Left cardiac atrium (tissue), 4 donors: ENCODE results near the gene DUSP6. TPM values are rescaled to one million over a fixed set of nuclear protein-coding genes. Genes with fewer than 3 reads are reported as not detected.

Experiments
- ATAC-seq, 2 donors: fragments of 200-7000 bp; cut with Tn5 transposase; one replicate each; pipeline ENCODE4 v1.9.1; 2020; ENCODE audit warnings: mild to moderate bottlenecking in 2 of 2, moderate library complexity in 2 of 2
- DNase-seq: peaks from one replicate; pipeline ENCODE4 v3.0.0-alpha.2; 2020
- intact Hi-C, 2 donors: fragments of 100-400 bp; cut with DNase I; formaldehyde crosslinking; loops; one replicate each; pipeline versions ENCODE4 v1.14.1 to v1.15.1; 2022 to 2023
- total RNA-seq, 2 donors: library from RNA; stranded (reverse); fragmentation: NEBNext Ultra II Directional; extraction: Animal tissue kit (Norgen Biotek cat#: 25700); gene quantifications; one replicate each; pipeline ENCODE4 v1.2.1, GENCODE V29; 2021
- donor health status: DM: no; HTN: yes; CAD: no.
- donor health status: DM: no; HTN: yes; CAD: no; lungs with severe emphysema.
- donor health status: DM: yes; HTN: yes; CAD: no.
- donor health status: Dilated cardiomyopathy.

DUSP6 gene
- total RNA-seq, 2 donors from 2014 or later: 47.8 to 53.2 TPM

GRCh38 chr12:89319122-89319521 lies 33.2 kb downstream of the DUSP6 start:
- DNase-seq (no peak), ATAC-seq (peak; percentile 49 to 89)

GRCh38 chr12:89316705-89317139 lies 35.6 kb downstream of the DUSP6 start:
- ATAC-seq (peak; percentile 16 to 27), DNase-seq (no peak)
- intact Hi-C loops: no loop called here

More at GRCh38 chr12:89319122-89319521, 33.2 kb downstream of the DUSP6 start:
- intact Hi-C loops: no loop called here

- DNase-seq: no peak
- no peak for ATAC-seq
- intact Hi-C loops: no loop called here
Observed at GRCh38 chr12:89314060-89314761, 38.1 kb downstream of the DUSP6 start.

- no peak for ATAC-seq
- intact Hi-C loops: no loop called here
- DNase-seq: no peak
Observed at GRCh38 chr12:89311703-89312293, 40.5 kb downstream of the DUSP6 start.

- ATAC-seq (no peak), DNase-seq (no peak)
- intact Hi-C loops: no loop called here
Observed at GRCh38 chr12:89309815-89310214, 42.5 kb downstream of the DUSP6 start.

- DNase-seq (no peak), ATAC-seq (no peak)
- intact Hi-C loops: no loop called here
Observed at GRCh38 chr12:89309440-89309802, 42.9 kb downstream of the DUSP6 start.

- intact Hi-C loops: no loop called here
- DNase-seq (no peak), ATAC-seq (no peak)
Observed at GRCh38 chr12:89307474-89308253, 44.6 kb downstream of the DUSP6 start.

- DNase-seq (no peak), ATAC-seq (peak in 1 of 2 donors; percentile 23)
- intact Hi-C loops: no loop called here
Observed at GRCh38 chr12:89306827-89307473, 45.4 kb downstream of the DUSP6 start.

GRCh38 chr12:89305373-89305772 lies 46.9 kb downstream of the DUSP6 start:
- intact Hi-C loops: no loop called here

GRCh38 chr12:89299931-89300330 lies 52.4 kb downstream of the DUSP6 start:
- ATAC-seq (no peak), DNase-seq (no peak)
- intact Hi-C loops: no loop called here

More at GRCh38 chr12:89305373-89305772, 46.9 kb downstream of the DUSP6 start:
- ATAC-seq (no peak), DNase-seq (no peak)

- ATAC-seq (no peak), DNase-seq (no peak)
- intact Hi-C loops: no loop called here
Observed at GRCh38 chr12:89299417-89299816, 52.9 kb downstream of the DUSP6 start.

Other genes starting within 250 kb of the DUSP6 start
- gene GALNT4, start 172.3 kb upstream of the DUSP6 start, total RNA-seq: 1 to 10 TPM; 4.2 to 4.3 TPM
- gene POC1B, start 173.5 kb upstream of the DUSP6 start, total RNA-seq: 10 to 100 TPM in 1 of 2 donors, 1 to 10 TPM in 1; 8.0 to 10.8 TPM